NOMO-1 (cell line): Measurements from ENCODE around the gene PARP2.
A peak's percentile ranks its signal among the peaks of the same experiment; 100 is the strongest.

ENCODE experiments used
- DNase-seq, 2 experiments: peaks; one replicate each; lab custom pipeline; 2025; ENCODE audit not compliant: unreplicated experiment in 2 of 2; lab: John Stamatoyannopoulos, UW

The PARP2 gene

GRCh38 chr14:20345366-20345765 lies 1.9 kb downstream of the PARP2 start:
- no peak for DNase-seq

- no peak for DNase-seq
These were observed 3.3 kb downstream of the PARP2 start for GRCh38 chr14:20346713-20347112.

DNA sequence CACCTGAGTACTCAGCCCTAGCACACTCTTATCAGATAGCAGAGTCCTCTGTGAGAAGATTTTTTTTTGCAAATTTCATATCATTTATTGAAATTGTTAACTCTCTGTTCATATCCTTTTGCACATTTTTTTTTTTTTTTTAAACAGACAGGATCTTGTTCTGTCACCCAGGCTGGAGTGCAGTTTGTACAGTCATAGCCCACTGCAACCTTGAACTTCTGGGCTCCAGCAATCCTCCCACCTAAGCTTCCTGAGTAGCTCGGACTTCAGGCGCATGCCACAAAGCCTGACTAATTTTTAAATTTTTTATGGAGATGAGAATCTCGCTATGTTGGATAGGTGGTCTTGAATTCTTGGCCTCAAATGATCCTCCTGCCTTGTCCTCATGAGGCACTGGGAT lies 4.3 kb downstream of the PARP2 start:
- DNase-seq = no peak

DNA sequence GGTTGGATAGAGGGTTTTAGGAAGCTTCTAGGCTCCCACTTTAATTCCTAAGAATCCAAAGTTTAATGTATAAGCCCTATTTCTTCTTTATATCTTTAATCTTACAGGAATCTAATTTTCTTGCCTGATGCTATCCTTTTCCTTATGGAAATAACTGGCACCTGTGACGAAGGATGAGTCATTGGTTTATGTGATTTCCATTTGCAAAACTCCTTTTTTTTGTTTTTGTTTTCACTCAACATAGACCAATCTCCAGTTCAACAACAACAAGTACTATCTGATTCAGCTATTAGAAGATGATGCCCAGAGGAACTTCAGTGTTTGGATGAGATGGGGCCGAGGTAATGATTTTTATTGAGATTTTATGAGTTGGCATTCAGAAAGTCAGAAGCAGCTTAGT lies 6.8 kb downstream of the PARP2 start:
- no peak for DNase-seq

- no peak for DNase-seq
These were observed 7.4 kb downstream of the PARP2 start for GRCh38 chr14:20350860-20351259.

- DNase-seq = no peak
These were observed 13.0 kb downstream of the PARP2 start for GRCh38 chr14:20356422-20356821.

GRCh38 chr14:20358474-20358873 lies 15.0 kb downstream of the PARP2 start:
- DNase-seq = peak in 1 of 2 experiments; percentile 3

DNA sequence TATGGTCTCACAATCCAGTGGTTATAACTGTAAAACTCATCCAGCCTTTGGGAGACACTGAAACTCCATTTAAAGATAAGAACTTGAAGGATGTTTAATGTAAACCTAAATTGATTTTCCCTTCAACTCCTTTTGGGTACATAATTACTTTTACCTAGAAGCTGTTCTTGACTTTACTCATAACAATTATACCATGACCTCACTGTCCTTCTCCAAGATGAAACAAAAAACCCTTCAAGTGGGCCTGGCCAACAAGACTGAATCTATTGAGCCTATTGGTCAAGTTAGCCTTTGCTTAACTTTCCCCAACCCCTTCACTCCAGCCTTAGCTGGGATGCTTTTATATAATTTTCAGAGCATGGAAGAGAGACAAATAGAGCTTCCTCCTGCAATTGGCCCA lies 22.5 kb downstream of the PARP2 start:
- DNase-seq = no peak

DNA sequence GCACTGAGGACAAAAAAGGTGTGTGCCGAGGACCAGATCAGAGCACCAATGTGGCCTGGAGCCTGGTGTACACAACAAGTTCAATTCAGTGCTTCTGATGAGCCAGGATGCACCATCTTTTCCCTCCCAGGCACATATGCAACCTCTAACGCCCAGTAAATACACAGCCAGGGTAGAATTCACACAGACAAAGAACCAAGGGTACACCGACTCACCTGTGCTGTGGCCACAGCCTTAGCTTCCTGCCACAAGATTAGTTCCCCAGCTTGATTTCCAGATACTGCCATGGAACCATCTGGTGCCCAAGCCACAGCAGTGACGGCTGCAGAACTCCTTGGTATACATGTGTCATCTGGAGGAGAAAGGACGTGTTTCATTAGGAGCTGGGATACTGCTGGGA lies 29.4 kb downstream of the PARP2 start:
- DNase-seq = no peak

- no peak for DNase-seq
These were observed 32.0 kb downstream of the PARP2 start for GRCh38 chr14:20375471-20375870.

GRCh38 chr14:20376071-20376588 lies 32.7 kb downstream of the PARP2 start:
- no peak for DNase-seq

GRCh38 chr14:20377171-20377570 lies 33.7 kb downstream of the PARP2 start:
- no peak for DNase-seq

- no peak for DNase-seq
These were observed 36.3 kb downstream of the PARP2 start for GRCh38 chr14:20379743-20380142.

GRCh38 chr14:20380681-20381080 lies 37.2 kb downstream of the PARP2 start:
- DNase-seq = no peak

DNA sequence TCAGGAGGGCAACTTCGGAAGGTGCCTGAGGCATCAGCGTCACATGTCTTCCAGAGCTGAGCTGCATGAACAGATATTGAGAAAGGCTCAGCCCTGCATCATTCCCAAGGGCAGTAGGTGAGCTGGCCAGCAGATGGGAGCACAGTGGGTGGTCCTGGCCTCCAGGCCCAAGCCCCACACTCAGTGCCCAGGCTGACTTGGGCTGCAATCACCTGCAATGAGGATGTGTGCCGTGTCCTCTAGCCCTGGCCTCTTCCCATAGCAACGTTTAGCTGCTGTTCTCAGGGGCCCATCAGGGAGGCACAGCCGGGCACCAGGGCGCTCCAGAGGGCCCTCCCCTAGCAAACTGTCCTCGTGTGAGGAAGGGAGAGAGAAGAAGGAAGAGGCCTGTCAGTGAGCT lies 37.9 kb downstream of the PARP2 start:
- no peak for DNase-seq

DNA sequence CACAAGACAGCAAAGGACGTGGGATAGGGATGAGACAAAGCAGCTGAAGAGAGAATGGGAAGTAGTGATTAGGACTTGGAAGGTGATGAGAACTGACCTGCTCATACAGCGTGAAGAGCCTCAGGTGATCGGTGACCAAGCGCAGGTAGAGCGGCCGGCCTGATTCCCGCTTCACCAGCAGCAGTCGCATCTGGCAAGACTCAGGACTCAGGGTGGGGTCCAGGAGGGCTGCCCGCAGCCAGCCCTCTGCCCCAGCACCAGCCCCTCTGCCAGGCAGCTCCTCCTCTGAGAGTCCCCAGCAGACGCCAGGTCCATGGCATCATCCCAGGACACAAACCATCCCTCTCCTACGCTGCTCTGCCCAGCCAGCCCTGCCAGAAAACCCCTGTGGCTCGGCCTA lies 39.1 kb downstream of the PARP2 start:
- no peak for DNase-seq

GRCh38 chr14:20383032-20383431 lies 39.6 kb downstream of the PARP2 start:
- DNase-seq = no peak

DNA sequence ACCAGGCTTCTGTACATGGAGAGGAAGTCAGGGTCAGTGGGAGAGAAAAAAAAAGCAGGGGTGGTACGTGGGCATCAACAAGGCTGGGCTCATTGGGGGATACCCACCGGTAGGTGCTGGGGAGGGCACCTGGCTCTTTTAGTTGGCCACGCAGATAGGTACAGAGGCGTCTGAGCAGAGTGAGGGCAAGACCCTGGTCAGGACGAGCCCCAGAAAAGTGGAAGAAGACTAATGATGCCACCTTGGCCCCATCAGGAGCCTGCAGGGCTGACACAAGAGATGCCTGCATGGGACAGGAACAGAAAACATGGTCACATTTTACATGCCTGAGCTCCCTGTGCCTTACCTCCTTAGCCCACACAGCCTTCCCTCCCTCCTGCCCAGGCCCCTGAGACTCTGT lies 40.2 kb downstream of the PARP2 start:
- no peak for DNase-seq

DNA sequence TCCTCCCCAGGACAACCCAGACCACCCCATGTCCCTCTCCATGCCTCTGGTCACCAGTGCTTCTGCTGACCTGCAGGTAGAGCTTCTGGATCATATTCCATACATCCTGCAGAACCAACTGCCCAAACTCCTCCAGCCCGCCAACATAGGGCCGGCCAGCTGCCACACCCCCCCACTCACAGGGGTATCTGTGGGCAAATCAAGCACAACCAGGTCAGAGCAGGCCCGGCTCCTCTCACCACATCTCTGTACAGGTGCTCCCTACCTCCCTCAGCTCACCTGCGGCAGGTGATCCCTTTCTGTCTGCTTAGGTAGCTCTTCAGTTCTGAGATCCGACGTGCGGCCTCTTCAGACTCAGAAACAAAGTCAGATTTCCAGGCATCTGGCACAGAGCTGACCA lies 40.9 kb downstream of the PARP2 start:
- DNase-seq = no peak

DNA sequence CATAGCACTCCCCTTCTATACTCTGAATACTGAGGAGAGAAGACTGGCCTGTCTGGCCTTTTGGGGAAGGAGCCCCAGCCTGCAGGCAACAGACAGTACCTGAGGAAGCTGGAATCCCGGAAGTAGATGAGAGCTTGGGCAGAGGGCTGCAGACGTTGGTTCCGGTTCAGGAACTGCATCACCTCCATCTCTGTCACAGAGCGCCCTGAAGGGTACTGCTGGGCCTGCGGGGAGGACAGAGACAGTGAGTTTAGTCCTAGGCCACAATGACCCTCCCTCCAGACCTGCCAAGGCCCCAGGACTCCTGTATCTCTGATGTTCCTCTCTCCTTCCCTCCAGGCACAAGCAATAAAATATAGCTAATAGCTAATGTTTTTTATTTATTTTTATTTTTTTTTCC lies 41.5 kb downstream of the PARP2 start:
- no peak for DNase-seq

DNA sequence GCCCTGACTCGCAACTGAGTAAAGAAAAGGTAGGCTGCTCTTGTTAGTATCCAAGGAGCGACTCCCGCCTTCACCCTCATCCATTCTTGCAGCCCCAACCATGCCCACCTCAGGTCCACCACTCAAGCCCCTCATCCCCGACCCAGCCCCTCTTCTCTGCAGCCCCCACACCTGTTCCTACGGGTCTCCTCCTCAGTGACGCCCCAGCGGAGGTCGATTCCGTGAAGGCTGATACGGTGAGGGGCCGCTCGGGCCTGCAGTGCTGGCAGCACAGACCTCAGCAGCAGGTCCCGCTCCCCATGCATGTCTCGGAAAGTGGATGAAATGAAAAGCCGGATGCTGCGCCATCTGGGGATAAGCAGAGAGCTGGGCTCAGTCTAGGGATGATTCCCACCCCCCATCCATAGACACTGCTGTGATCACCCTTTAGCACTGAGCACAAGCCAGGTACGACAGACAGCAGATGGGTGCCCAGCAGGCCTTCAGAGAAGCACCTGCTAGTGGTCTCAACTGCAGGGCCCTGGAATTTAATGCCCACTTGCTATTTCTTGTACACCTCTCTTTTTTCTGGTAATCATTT lies 42.9 kb downstream of the PARP2 start:
- no peak for DNase-seq

- DNase-seq = peak; percentile 38 to 85
These were observed 44.1 kb downstream of the PARP2 start for GRCh38 chr14:20387576-20387975.

DNA sequence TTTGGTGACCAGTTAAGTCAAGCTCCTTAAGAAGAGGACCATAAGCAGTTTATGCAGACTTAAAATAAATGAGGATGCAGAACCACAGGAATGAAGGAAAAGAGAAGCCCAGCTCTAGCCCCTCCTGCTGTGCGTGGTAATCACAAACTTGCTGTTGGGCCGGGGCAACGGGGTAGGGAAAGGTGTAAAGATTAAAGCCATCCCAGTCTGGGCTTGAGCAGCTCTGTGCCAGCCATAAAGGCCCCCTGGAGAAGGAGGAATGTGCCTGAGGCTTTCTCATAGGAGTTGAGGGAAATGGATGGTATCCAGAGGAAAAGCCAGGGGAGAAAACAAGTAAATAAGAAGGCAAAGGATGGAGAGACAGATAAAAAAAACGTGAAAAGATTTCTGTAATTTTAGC lies 44.7 kb downstream of the PARP2 start:
- no peak for DNase-seq
